Measurements from ENCODE around the gene STARD9.
"Not testable (repeated sequence)": the region's sequence is repeated elsewhere in the genome, so short reads cannot be mapped to it uniquely, and the experiment has no call there.

STARD9 gene

GRCh38 chr15:42679285-42680141 is 104.1 kb downstream of the STARD9 start:
- Histone ChIP-seq H3K27ac (ENCODE audit: low read depth, low read length) (no peak overlapping the region), H3K4me3 (ENCODE audit: low read depth, low read length) (no peak overlapping the region), H3K9ac (ENCODE audit: low read length) (no peak overlapping the region), H3K27me3 (ENCODE audit: control insufficient read depth, insufficient read depth, low read length) (no peaks in the 10 kb centered on the region), H3K9me3 (ENCODE audit: control insufficient read depth, insufficient read depth, low read depth, low read length) (no peaks in the 10 kb centered on the region), H3K36me3 (ENCODE audit: control insufficient read depth, insufficient read depth, low read length) (peaks cover 37% of the 10 kb centered on the region), H3K4me1 (ENCODE audit: control insufficient read depth, insufficient read depth, low read length) (no peaks in the 10 kb centered on the region)

- H3K27ac ChIP-seq (ENCODE audit: low read depth, low read length) = not testable (repeated sequence)
- H3K36me3 ChIP-seq (ENCODE audit: control insufficient read depth, insufficient read depth, low read length) = peaks cover 41% of the 10 kb centered on the region
These were observed 104.7 kb downstream of the STARD9 start for GRCh38 chr15:42680142-42680482.

DNA sequence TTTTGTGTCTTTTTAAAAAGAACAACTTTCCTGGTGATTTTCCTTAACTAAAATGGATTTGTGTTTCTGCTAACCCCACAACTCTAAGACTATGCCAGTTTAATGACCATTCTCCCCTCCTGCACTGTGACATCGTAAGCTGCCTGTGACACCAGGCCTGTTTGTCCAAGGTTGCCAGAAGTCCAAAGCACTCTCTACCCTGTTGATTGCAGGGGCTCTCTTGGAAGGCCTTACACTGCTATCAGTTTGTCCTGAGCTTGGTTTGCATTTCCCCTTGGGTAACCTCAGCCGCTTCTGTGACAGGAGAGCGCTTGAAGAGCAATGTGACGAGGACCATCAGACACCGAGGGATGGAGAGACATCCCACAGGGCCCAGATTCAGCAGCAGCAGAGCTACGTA is 105.7 kb downstream of the STARD9 start:
- Histone ChIP-seq H3K9ac (ENCODE audit: low read length) (no peak overlapping the region), H3K9me3 (ENCODE audit: control insufficient read depth, insufficient read depth, low read depth, low read length) (no peaks in the 10 kb centered on the region), H3K4me1 (ENCODE audit: control insufficient read depth, insufficient read depth, low read length) (no peaks in the 10 kb centered on the region), H3K36me3 (ENCODE audit: control insufficient read depth, insufficient read depth, low read length) (peaks cover 42% of the 10 kb centered on the region), H3K27me3 (ENCODE audit: control insufficient read depth, insufficient read depth, low read length) (no peaks in the 10 kb centered on the region), H3K27ac (ENCODE audit: low read depth, low read length) (no peak overlapping the region), H3K4me3 (ENCODE audit: low read depth, low read length) (no peak overlapping the region)

More at GRCh38 chr15:42680142-42680482, 104.7 kb downstream of the STARD9 start:
- not testable (repeated sequence) for H3K9me3 ChIP-seq (ENCODE audit: control insufficient read depth, insufficient read depth, low read depth, low read length); H3K4me1 ChIP-seq (ENCODE audit: control insufficient read depth, insufficient read depth, low read length); H3K4me3 ChIP-seq (ENCODE audit: low read depth, low read length); H3K9ac ChIP-seq (ENCODE audit: low read length); H3K27me3 ChIP-seq (ENCODE audit: control insufficient read depth, insufficient read depth, low read length)

GRCh38 chr15:42686281-42686680 is 110.9 kb downstream of the STARD9 start:
- peaks cover 48% of the 10 kb centered on the region for H3K36me3 ChIP-seq (ENCODE audit: control insufficient read depth, insufficient read depth, low read length)

GRCh38 chr15:42687740-42688139 is 112.3 kb downstream of the STARD9 start:
- Histone ChIP-seq H3K9ac (ENCODE audit: low read length) (no peak overlapping the region), H3K36me3 (ENCODE audit: control insufficient read depth, insufficient read depth, low read length) (peaks cover 37% of the 10 kb centered on the region), H3K9me3 (ENCODE audit: control insufficient read depth, insufficient read depth, low read depth, low read length) (no peaks in the 10 kb centered on the region), H3K4me3 (ENCODE audit: low read depth, low read length) (no peak overlapping the region), H3K27me3 (ENCODE audit: control insufficient read depth, insufficient read depth, low read length) (no peaks in the 10 kb centered on the region), H3K4me1 (ENCODE audit: control insufficient read depth, insufficient read depth, low read length) (no peaks in the 10 kb centered on the region), H3K27ac (ENCODE audit: low read depth, low read length) (no peak overlapping the region)

More at GRCh38 chr15:42686281-42686680, 110.9 kb downstream of the STARD9 start:
- no peak overlapping the region for H3K4me3 ChIP-seq (ENCODE audit: low read depth, low read length)
- no peaks in the 10 kb centered on the region for H3K9me3 ChIP-seq (ENCODE audit: control insufficient read depth, insufficient read depth, low read depth, low read length)
- H3K27ac ChIP-seq (ENCODE audit: low read depth, low read length) = no peak overlapping the region
- H3K9ac ChIP-seq (ENCODE audit: low read length) = no peak overlapping the region
- H3K27me3 ChIP-seq (ENCODE audit: control insufficient read depth, insufficient read depth, low read length) = no peaks in the 10 kb centered on the region
- no peaks in the 10 kb centered on the region for H3K4me1 ChIP-seq (ENCODE audit: control insufficient read depth, insufficient read depth, low read length)

DNA sequence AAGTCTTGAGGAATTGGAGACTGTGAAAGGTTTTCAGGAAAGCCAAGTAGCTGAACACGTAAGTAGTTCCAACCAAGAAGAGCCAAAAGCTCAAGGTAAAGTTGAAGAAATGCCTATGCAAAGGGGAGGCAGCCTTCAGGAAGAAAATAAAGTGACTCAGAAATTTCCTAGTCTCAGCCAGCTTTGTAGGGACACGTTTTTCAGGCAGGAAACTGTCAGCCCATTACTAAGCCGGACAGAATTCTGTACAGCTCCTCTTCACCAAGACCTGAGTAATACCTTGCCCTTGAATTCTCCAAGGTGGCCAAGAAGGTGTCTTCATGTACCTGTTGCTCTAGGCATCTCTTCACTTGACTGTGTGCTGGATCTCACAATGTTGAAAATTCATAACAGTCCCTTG is 112.9 kb downstream of the STARD9 start:
- H3K36me3 ChIP-seq (ENCODE audit: control insufficient read depth, insufficient read depth, low read length) = peaks cover 34% of the 10 kb centered on the region
- H3K4me3 ChIP-seq (ENCODE audit: low read depth, low read length) = no peak overlapping the region
- no peak overlapping the region for H3K9ac ChIP-seq (ENCODE audit: low read length)
- H3K4me1 ChIP-seq (ENCODE audit: control insufficient read depth, insufficient read depth, low read length) = no peaks in the 10 kb centered on the region
- H3K9me3 ChIP-seq (ENCODE audit: control insufficient read depth, insufficient read depth, low read depth, low read length) = no peaks in the 10 kb centered on the region
- no peak overlapping the region for H3K27ac ChIP-seq (ENCODE audit: low read depth, low read length)
- H3K27me3 ChIP-seq (ENCODE audit: control insufficient read depth, insufficient read depth, low read length) = no peaks in the 10 kb centered on the region

GRCh38 chr15:42691308-42691707 is 115.9 kb downstream of the STARD9 start:
- Histone ChIP-seq H3K4me3 (ENCODE audit: low read depth, low read length) (no peak overlapping the region), H3K27me3 (ENCODE audit: control insufficient read depth, insufficient read depth, low read length) (no peaks in the 10 kb centered on the region), H3K36me3 (ENCODE audit: control insufficient read depth, insufficient read depth, low read length) (peaks cover 31% of the 10 kb centered on the region), H3K9ac (ENCODE audit: low read length) (no peak overlapping the region), H3K27ac (ENCODE audit: low read depth, low read length) (no peak overlapping the region), H3K4me1 (ENCODE audit: control insufficient read depth, insufficient read depth, low read length) (no peaks in the 10 kb centered on the region), H3K9me3 (ENCODE audit: control insufficient read depth, insufficient read depth, low read depth, low read length) (no peaks in the 10 kb centered on the region)

- H3K4me1 ChIP-seq (ENCODE audit: control insufficient read depth, insufficient read depth, low read length) = no peaks in the 10 kb centered on the region
- H3K9ac ChIP-seq (ENCODE audit: low read length) = no peak overlapping the region
- H3K4me3 ChIP-seq (ENCODE audit: low read depth, low read length) = no peak overlapping the region
- no peak overlapping the region for H3K27ac ChIP-seq (ENCODE audit: low read depth, low read length)
- no peaks in the 10 kb centered on the region for H3K9me3 ChIP-seq (ENCODE audit: control insufficient read depth, insufficient read depth, low read depth, low read length)
- H3K36me3 ChIP-seq (ENCODE audit: control insufficient read depth, insufficient read depth, low read length) = peaks cover 28% of the 10 kb centered on the region
- H3K27me3 ChIP-seq (ENCODE audit: control insufficient read depth, insufficient read depth, low read length) = no peaks in the 10 kb centered on the region
These were observed 116.4 kb downstream of the STARD9 start for GRCh38 chr15:42691770-42692169.

GRCh38 chr15:42692536-42692935 is 117.1 kb downstream of the STARD9 start:
- Histone ChIP-seq H3K4me3 (ENCODE audit: low read depth, low read length) (no peak overlapping the region), H3K9me3 (ENCODE audit: control insufficient read depth, insufficient read depth, low read depth, low read length) (no peaks in the 10 kb centered on the region), H3K36me3 (ENCODE audit: control insufficient read depth, insufficient read depth, low read length) (peaks cover 29% of the 10 kb centered on the region), H3K4me1 (ENCODE audit: control insufficient read depth, insufficient read depth, low read length) (no peaks in the 10 kb centered on the region), H3K9ac (ENCODE audit: low read length) (no peak overlapping the region), H3K27me3 (ENCODE audit: control insufficient read depth, insufficient read depth, low read length) (no peaks in the 10 kb centered on the region), H3K27ac (ENCODE audit: low read depth, low read length) (no peak overlapping the region)

DNA sequence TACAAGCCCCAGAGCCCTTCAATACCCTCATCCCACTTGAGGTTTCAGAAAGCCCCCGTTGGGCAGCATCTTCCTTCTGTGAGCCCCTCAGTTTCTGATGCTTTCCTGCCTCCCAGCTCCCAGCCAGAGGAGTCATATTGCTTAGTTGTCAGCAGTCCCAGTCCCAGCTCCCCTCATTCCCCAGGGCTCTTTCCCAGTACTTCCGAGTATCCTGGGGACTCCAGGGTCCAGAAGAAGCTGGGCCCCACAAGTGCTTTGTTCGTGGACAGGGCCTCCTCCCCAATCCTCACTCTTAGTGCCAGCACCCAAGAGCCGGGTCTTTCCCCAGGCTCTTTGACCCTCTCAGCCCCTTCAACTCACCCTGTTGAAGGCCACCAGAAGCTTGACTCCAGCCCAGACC is 117.6 kb downstream of the STARD9 start:
- no peak overlapping the region for H3K27ac ChIP-seq (ENCODE audit: low read depth, low read length)
- no peak overlapping the region for H3K9ac ChIP-seq (ENCODE audit: low read length)
- no peaks in the 10 kb centered on the region for H3K27me3 ChIP-seq (ENCODE audit: control insufficient read depth, insufficient read depth, low read length)
- H3K36me3 ChIP-seq (ENCODE audit: control insufficient read depth, insufficient read depth, low read length) = peaks cover 27% of the 10 kb centered on the region
- no peaks in the 10 kb centered on the region for H3K9me3 ChIP-seq (ENCODE audit: control insufficient read depth, insufficient read depth, low read depth, low read length)
- no peak overlapping the region for H3K4me3 ChIP-seq (ENCODE audit: low read depth, low read length)
- H3K4me1 ChIP-seq (ENCODE audit: control insufficient read depth, insufficient read depth, low read length) = no peaks in the 10 kb centered on the region

GRCh38 chr15:42693496-42693895 is 118.1 kb downstream of the STARD9 start:
- H3K36me3 ChIP-seq (ENCODE audit: control insufficient read depth, insufficient read depth, low read length) = peaks cover 26% of the 10 kb centered on the region
- H3K4me3 ChIP-seq (ENCODE audit: low read depth, low read length) = no peak overlapping the region
- no peak overlapping the region for H3K27ac ChIP-seq (ENCODE audit: low read depth, low read length)
- H3K9ac ChIP-seq (ENCODE audit: low read length) = no peak overlapping the region
- H3K9me3 ChIP-seq (ENCODE audit: control insufficient read depth, insufficient read depth, low read depth, low read length) = no peaks in the 10 kb centered on the region
- no peaks in the 10 kb centered on the region for H3K27me3 ChIP-seq (ENCODE audit: control insufficient read depth, insufficient read depth, low read length)
- no peaks in the 10 kb centered on the region for H3K4me1 ChIP-seq (ENCODE audit: control insufficient read depth, insufficient read depth, low read length)
